EH (cell line): ENCODE results near the gene CPNE2.
A peak's percentile ranks its signal among the peaks of the same experiment; 100 is the strongest.

Experiments used
- DNase-seq: peaks from one replicate; pipeline ENCODE4 v3.0.0-alpha.2; 2015; ENCODE audit warnings: low read depth

The CPNE2 gene

GRCh38 chr16:57123974-57124674, 31.7 kb downstream of the CPNE2 start:
- no peak for DNase-seq

GRCh38 chr16:57125376-57125775, 33.0 kb downstream of the CPNE2 start:
- DNase-seq = no peak

DNA sequence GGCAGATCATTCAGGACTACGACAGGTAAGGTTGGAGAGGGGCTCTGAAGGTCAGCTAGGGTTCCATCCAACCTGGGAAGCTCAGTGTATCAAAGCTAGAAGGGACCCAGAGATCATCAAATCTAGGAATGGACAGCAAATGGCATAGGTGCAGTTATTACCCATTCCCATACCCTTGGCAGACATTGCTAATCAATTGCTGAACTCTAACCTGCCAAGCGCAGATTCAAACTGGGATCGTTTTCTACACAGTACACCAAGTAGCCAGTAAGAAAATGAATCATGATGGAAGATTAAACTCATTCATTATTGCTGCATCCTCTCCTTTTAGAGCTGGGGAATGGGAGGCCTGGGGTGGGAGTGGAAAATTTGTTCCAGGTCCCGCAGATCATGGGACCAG, 33.6 kb downstream of the CPNE2 start:
- DNase-seq = no peak

- DNase-seq = no peak
Observed at GRCh38 chr16:57126411-57126810, 34.0 kb downstream of the CPNE2 start.

GRCh38 chr16:57127037-57127763, 34.8 kb downstream of the CPNE2 start:
- DNase-seq = peak; percentile 13

- DNase-seq = no peak
Observed at GRCh38 chr16:57127836-57128235, 35.5 kb downstream of the CPNE2 start.

GRCh38 chr16:57128771-57129389, 36.5 kb downstream of the CPNE2 start:
- DNase-seq = no peak

DNA sequence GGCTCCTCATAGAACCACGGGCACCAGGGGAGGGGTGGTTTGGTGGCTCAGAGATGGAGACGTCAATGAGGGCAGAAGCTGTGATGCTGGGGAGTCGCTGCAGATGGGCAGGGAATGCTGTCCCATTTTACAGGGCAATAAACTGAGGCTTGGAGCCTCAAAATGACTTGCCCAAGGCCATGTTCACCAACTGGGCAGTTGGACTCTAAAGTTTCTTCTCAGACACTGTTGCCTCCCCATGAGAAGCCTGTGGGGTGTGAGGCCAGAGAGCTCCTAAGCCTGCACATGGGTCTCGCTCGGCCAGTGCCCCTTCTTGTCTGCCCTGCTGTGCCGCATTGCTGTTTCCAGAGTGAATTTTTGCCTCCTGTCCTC, 38.6 kb downstream of the CPNE2 start:
- no peak for DNase-seq

- DNase-seq = no peak
Observed at GRCh38 chr16:57131351-57131970, 39.1 kb downstream of the CPNE2 start.

GRCh38 chr16:57132470-57132869, 40.1 kb downstream of the CPNE2 start:
- DNase-seq = no peak

DNA sequence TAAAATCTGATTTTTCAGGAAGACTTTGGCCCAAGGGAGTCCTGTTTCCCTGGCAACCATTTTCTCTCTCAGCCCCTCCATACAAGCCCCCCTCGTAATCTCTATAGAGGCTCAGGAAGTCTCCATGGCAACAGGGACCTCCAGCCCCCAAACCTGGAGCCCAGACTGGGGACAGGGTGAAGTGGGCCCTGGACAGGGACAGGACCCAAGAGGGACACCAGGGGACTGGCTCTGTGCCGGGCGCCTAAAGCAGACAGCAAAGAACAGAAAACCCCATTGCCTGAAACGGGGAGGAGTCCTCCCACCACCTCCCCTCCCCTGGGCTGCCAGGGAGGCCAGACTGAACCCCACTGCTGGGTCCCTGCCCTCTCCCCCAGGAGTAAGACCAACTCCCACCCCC, 40.6 kb downstream of the CPNE2 start:
- DNase-seq = no peak

GRCh38 chr16:57133886-57134285, 41.5 kb downstream of the CPNE2 start:
- no peak for DNase-seq

GRCh38 chr16:57134982-57135381, 42.6 kb downstream of the CPNE2 start:
- DNase-seq = no peak

GRCh38 chr16:57137043-57137442, 44.7 kb downstream of the CPNE2 start:
- no peak for DNase-seq

DNA sequence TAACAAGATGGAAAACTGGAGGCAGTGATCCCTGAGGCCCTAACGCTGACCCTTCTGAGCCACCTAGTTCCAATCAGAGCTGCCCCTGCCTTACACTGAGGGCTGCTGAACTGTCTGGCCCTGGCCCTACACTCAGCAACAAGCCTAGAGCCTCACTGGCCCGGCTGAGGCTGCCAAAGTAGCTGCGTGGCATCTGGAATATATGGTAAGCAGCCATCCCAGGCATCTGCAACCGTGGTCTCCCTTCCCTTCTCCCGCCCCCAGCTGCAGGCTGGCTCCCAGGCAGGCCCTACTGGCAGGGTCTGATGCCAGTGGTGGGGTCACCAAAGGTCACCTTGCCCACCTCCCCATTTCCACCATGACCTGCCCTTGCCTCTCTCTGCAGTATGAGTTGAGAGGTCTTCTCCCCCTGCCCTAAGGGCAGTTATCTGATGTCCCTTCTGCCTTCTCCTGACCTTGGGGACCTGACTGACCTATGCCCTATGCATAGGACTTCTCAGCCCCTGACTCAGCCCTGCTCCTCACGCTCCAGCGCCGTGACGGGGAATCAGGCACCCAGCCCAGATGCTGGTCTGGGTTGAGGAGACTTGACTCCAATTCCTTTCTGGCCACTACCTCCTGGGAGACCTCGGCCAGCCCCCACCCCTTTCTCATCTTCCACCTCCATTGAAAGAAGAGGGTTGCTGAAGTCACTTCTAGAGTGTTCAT, 45.3 kb downstream of the CPNE2 start:
- no peak for DNase-seq

DNA sequence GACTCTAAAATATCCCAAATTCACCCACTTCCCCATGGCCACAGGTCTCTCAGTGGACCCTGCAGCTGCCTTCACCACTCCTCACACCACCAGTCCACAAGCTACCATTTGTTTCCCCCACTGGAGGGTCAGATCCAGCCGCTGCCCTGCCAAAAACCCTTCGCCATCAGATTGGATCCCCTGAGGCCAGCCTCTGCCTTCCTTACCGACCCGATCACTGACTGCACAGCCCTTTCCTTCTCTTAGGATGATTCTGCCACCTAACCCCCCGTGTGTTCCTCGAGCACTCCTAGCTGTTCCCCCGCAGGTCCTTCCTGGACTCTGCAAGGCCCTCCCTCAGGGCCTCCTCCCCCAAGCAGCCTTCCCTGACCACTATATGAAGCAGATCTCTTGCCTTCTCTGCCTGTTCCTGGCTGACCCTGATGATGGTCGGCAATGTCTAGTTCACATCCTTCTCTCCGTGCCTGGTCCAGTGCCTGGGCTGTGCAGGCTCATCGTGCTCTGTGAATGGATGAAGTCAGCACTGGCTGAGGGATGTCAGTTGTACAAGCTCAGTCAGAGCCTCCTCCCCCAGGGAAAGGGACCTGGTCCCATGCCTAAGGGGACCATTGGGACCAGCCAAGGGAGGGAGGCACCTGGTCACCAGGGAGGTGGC, 46.0 kb downstream of the CPNE2 start:
- no peak for DNase-seq

DNA sequence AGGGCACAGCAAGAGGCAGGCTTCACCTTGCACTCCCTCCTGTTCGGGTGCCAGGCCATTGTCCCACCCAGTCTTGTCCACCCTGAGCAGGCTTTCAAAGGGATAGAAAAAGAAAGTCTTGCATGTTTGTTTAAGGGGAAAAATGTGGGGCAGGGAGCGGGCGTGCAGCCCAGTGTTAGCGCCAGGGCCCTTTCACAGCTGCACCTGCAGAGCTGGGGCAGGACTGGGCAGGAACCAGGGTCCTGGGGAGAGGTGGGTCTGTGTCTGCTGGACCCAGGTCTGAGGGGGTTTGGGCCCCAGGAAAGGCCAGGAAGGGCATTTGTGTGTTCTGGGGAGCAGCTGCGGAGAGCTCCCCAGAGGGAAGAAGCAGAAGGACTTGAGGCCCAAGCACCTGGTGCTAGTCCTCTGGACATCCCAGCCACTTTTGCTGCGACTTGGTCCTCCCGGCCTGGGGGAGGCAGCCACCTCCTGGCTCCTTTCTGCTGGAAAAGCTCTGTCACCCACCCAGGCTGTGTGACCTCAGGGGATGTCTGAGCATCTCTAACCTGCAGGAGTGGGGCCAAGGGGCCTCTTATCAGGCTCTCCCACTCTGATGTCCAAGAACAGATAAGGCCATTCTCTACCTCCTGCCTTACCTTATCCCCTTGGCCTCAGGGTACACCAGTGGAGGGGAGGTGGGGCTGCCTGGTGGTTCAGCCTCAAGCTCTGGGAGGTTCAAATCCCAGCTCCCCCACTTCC, 48.7 kb downstream of the CPNE2 start:
- DNase-seq = no peak

DNA sequence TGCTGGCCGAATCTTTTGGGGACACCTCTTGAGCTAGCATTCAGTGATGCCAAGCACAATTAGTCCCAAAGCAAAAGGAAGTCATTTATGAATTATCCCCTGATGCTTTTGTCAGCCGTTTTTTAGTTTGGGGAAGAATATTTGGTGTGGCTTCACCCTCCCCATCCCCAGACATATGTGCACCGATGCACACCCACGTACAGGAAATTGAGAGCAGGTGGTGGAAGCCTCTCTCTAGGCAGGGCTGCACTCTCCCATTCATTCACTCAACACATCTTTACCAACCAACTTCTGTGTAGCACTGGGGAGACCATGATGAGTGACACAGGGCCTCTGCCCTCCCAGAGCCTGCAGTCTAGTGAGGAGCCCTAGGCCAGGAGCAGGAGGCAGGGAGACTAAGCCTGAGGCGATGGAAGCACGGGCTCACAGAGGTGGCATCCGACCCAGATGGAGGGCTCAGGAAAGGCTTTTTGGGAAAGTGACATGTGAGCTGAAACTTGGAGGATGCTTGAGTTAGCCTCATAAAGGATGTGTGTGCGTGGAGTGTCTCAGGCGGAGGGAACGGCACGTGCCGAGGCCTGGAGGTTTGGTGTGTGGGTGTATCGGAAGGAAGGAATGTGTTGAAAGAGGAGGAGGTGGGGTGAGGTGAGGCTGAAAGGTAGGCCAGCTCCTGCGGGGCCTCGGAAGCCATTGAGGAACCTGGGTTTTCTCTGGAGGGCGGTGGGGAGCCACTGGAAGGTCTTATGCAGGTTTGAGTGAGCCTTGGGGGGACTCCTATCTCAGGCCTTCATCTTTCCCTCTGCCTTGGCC, 49.6 kb downstream of the CPNE2 start:
- no peak for DNase-seq

DNA sequence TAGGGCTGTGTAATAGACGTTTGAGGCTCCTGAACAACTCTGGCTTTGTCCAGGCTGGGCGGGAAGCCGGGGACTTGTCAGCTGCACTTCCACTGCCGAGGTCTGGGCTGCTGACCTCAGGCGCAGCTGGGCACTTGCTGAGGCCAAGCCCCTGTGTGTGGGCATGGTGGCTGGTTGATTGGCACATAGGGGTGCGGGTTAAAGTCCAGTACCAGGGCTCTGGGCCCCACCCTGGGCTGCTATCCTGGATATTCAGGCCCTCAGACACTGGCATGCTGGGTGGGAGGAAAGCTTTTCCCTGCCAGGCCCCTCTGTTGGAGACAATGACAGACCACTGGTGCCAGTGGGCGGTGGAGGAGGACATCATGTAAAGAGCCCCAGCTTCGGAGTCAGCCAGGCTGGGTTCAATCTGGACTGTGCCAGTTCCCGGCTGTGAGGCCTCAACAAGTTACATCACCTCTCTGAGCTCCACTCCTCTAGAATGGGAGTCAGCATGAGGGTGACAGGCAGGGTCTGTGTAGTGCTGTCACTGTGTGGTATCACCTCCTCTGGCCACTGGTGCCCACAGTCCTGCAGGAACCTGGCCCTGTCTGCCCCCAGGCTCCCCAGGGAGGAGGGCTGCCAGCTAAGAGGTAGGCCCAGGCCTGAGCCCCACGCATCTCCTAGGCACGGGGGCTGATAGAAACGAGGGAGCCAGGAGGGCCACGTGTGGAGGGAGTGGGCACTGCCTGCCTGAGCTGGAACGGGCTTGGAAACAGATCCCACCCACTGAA, 51.0 kb downstream of the CPNE2 start:
- DNase-seq = no peak
